DMS 273 treated with DMSO at 0.1 percent for 48 hours (cell line): ENCODE measurements around the gene PCDHGB1.
"Not testable (repeated sequence)": the region's sequence is repeated elsewhere in the genome, so short reads cannot be mapped to it uniquely, and the experiment has no call there.

Experiments
- DNase-seq: peaks from one replicate; lab custom pipeline; 2025; lab: John Stamatoyannopoulos, UW

Gene PCDHGB1

DNA sequence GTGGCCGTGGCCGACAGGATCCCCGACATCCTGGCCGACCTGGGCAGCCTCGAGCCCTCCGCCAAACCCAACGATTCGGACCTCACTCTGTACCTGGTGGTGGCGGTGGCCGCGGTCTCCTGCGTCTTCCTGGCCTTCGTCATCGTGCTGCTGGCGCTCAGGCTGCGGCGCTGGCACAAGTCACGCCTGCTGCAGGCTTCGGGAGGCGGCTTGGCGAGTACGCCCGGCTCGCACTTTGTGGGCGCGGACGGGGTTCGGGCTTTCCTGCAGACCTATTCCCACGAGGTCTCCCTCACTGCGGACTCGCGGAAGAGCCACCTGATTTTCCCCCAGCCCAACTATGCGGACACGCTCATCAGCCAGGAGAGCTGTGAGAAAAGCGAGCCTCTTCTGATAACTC lies 3.9 kb upstream of the PCDHGB1 start:
- not testable (repeated sequence) for DNase-seq

GRCh38 chr5:141351591-141351990 lies 1.7 kb downstream of the PCDHGB1 start:
- DNase-seq = no peak

GRCh38 chr5:141354900-141355469 lies 5.1 kb downstream of the PCDHGB1 start, which contains the start of gene PCDHGA4:
TSS of gene PCDHGA4 (plus strand) at chr5:141355021. CDS start at chr5:141355108, 87 bp downstream.
- no peak for DNase-seq

GRCh38 chr5:141355641-141356040 lies 5.7 kb downstream of the PCDHGB1 start:
- no peak for DNase-seq

- DNase-seq = no peak
Measured at GRCh38 chr5:141356133-141356532, 6.2 kb downstream of the PCDHGB1 start.

GRCh38 chr5:141356950-141357349 lies 7.1 kb downstream of the PCDHGB1 start:
- DNase-seq = no peak

GRCh38 chr5:141359790-141360426 lies 10.0 kb downstream of the PCDHGB1 start, which contains the start of gene PCDHGB2:
TSS of gene PCDHGB2 (plus strand) at chr5:141359994. CDS start at chr5:141360136, 142 bp downstream.
- no peak for DNase-seq

DNA sequence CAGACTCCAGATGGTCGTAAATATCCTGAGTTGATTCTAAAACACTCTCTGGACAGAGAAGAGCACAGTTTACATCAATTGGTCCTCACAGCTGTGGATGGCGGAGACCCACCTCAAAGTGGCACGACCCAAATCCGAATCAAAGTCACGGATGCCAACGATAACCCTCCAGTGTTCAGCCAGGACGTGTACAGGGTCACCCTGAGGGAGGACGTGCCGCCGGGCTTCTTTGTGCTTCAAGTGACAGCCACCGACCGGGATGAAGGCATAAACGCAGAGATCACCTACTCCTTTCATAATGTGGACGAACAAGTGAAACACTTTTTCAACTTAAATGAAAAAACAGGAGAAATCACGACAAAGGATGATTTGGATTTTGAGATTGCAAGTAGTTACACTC lies 10.8 kb downstream of the PCDHGB1 start:
- DNase-seq = no peak

- no peak for DNase-seq
Measured at GRCh38 chr5:141362719-141363118, 12.8 kb downstream of the PCDHGB1 start.

- DNase-seq = no peak
Measured at GRCh38 chr5:141363952-141364660, 14.2 kb downstream of the PCDHGB1 start, which contains the start of gene PCDHGA5. TSS of gene PCDHGA5 (plus strand) at chr5:141364162. CDS start at chr5:141364331, 169 bp downstream.

DNA sequence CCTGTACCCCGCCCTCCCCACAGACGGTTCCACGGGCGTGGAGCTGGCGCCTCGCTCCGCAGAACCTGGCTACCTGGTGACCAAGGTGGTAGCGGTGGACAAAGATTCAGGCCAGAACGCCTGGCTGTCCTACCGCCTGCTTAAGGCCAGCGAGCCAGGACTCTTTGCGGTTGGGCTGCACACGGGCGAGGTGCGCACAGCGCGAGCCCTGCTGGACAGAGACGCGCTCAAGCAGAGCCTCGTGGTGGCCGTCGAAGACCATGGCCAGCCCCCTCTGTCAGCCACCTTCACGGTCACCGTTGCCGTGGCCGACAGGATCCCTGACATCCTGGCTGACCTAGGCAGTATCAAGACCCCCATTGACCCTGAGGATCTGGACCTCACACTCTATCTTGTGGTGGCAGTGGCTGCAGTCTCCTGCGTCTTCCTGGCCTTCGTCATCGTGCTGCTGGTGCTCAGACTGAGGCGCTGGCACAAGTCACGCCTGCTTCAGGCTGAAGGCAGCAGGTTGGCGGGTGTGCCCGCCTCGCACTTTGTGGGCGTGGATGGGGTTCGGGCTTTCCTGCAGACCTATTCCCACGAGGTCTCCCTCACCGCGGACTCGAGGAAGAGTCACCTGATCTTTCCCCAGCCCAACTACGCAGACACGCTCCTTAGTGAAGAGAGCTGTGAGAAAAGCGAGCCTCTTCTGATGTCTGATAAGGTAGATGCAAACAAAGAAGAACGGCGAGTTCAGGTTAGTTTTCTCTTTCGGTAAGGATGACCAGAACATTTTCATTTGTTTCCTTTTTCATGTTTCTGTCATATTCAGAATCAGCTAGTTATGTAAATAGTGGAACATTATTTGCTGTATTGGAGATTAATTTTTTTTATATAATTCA lies 16.4 kb downstream of the PCDHGB1 start:
- DNase-seq = no peak

DNA sequence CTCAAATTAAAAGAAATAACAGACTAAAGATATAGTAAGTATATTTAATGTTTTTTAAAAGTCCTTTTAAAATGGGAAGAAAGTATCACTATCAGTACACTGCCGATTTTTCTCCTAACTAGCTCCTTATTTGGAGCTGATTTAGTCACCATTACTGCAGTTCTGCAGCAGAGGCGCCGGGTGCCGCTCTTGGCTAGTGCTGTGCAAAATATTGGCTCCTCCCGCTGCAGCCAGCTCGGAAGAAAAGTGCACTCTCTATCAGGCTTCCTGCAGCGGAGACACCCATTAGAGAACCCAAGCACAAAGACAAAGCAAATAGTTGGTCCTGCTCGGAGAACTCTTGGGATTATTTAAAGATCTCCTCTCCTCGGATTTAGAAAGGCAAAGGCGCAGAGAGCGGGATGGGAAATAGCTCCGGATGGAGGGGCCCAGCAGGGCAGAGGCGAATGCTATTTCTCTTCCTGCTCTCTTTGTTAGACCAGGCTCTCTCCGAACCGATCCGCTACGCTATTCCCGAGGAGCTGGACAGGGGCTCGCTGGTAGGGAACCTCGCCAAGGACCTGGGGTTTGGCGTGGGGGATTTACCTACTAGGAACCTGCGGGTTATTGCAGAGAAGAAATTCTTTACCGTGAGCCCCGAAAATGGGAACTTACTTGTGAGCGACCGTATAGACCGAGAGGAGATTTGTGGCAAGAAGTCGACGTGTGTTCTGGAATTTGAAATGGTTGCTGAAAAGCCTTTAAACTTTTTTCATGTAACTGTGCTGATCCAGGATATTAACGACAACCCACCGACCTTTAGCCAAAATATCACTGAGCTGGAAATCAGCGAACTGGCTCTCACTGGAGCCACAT lies 20.3 kb downstream of the PCDHGB1 start, which contains the start of gene PCDHGB3:
Gene PCDHGB3 (plus strand): TSS at position 249 of the 855 bp plus-strand sequence. CDS start 153 bp downstream, at position 402.
- no peak for DNase-seq

DNA sequence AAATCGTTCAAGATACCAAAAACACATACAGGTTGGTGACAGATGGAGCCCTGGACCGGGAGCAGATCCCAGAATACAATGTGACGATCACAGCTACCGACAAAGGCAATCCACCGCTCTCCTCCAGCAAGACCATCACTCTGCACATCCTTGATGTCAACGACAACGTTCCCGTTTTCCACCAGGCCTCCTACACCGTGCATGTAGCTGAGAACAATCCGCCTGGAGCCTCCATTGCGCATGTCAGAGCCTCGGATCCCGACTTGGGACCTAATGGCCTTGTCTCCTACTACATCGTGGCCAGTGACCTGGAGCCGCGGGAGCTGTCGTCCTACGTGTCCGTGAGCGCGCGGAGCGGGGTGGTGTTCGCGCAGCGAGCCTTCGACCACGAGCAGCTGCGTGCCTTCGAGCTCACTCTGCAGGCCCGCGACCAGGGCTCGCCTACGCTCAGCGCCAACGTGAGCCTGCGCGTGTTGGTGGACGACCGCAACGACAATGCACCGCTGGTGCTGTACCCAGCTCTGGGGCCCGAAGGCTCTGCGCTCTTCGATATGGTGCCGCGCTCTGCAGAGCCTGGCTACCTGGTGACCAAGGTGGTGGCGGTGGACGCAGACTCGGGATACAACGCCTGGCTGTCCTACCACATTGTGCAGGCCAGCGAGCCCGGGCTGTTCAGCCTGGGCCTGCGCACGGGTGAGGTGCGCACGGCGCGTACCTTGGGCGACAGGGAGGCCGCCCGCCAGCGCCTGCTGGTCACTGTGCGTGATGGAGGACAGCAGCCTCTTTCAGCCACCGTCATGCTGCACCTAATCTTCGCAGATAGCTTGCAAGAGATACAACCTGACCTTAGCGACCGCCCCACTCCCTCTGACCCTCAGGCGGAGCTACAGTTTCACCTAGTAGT lies 21.9 kb downstream of the PCDHGB1 start:
- no peak for DNase-seq

GRCh38 chr5:141373673-141374317 lies 23.9 kb downstream of the PCDHGB1 start, which contains the start of gene PCDHGA6:
TSS of gene PCDHGA6 (plus strand) at chr5:141373891. CDS start at chr5:141374084, 193 bp downstream.
- DNase-seq = no peak

DNA sequence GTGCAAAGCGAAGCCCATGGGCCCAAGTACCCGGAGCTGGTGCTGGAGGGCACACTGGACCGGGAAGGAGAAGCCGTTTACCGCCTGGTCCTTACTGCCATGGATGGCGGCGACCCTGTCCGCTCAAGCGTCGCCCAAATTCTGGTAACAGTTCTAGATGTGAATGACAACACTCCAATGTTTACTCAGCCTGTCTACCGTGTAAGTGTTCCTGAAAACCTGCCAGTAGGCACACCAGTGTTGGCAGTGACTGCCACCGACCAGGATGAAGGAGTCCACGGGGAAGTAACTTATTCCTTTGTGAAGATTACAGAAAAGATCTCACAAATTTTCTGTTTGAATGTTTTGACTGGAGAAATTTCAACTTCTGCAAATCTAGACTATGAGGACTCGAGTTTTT lies 24.7 kb downstream of the PCDHGB1 start:
- no peak for DNase-seq

DNA sequence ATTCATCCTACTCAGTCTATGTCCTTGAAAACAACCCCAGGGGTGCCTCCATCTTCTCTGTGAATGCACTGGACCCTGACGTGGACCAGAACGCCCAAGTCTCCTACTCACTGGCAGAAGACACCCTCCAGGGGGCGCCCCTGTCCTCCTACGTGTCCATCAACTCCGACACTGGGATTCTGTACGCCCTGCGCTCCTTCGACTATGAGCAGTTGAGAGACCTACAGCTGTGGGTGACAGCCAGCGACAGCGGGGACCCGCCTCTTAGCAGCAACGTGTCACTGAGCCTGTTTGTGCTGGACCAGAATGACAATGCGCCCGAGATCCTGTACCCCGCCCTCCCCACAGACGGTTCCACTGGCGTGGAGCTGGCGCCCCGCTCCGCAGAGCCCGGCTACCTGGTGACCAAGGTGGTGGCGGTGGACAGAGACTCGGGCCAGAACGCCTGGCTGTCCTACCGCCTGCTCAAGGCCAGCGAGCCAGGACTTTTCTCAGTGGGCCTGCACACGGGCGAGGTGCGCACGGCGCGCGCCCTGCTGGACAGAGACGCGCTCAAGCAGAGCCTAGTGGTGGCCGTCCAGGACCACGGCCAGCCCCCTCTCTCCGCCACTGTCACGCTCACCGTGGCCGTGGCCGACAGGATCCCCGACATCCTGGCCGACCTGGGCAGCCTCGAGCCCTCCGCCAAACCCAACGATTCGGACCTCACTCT lies 25.7 kb downstream of the PCDHGB1 start:
- DNase-seq = not testable (repeated sequence)

DNA sequence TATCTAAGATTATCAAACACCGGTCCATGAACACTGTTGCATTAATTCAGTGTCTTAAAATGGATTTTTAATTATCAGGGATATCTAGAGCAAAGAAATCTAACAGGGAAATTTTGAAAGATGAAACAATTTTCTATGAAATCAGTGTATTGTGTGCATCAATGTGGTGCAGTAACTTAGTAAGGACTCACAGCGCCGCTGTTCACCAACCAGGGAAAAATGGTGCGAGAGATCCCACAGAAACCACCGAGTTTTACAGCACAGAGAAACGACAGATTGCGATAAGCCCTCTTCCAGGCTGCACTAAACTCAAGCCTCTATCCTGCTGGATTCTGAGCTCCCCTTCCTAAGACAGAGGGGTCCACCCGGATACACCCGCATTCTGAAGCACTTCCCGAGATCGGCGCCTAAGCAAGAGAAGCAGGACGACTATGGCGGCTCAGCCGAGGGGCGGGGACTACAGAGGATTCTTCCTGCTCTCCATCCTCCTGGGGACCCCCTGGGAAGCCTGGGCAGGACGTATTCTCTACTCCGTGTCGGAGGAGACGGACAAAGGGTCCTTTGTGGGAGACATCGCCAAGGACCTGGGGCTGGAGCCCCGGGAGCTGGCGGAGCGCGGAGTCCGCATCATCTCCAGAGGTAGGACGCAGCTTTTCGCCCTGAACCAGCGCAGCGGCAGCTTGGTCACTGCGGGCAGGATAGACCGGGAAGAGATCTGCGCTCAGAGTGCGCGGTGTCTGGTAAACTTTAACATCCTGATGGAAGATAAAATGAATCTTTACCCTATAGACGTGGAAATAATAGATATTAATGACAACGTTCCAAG lies 32.8 kb downstream of the PCDHGB1 start, which contains the start of gene PCDHGA7:
Gene PCDHGA7 (plus strand): TSS at position 274 of the 826 bp plus-strand sequence. CDS start 158 bp downstream, at position 432.
- no peak for DNase-seq
